Esophagus muscularis mucosa (tissue), 3 donors: ENCODE data around the gene TIGAR.

Experiments used
- POLR2AphosphoS5 ChIP-seq, 2 donors: sonication (generic); formaldehyde crosslinking; IDR thresholded peaks; one replicate each; pipeline ENCODE4 v1.6.1; 2017; ENCODE audit warnings: antibody characterized with exemption in 2 of 2
- TF ChIP-seq, protein P1 (sequence below), 3 experiments: fragments of 200-600 bp in 2 of 3; fragments of 450-650 bp in 1 of 3; sonication (generic) in 2 of 3; IDR thresholded peaks; one replicate each; pipeline ENCODE4 v1.5.1; 2017 to 2019; ENCODE audit warnings: antibody characterized with exemption in 3 of 3, mild to moderate bottlenecking in 2 of 3, moderate library complexity in 1 of 3

DNA sequence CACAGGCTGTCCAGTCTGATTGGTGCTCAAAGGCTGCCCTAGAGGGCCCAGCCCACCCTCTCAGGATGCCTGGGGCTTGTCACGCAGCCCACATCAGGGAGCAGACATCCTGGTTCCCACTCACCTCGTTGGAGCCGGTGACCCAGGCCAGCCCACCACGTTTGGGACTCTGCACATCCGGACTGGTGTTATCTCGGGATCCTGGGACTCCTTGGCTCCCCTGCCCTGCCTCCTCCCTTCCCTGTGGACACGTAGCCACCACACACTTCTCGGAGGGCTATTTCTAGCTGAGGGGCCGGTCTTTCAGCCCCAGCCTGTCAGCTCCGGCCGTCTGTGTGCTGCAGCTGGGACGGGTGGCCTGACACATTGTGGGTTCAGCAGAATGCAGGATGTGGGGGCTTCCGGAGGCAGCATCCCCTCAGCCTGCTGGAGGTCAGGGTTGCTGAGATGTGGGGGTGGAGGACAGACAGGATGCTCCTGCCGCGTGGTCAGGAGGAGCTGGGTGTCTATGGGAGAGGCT, 71.3 kb downstream of the TIGAR start:
- TF ChIP-seq, protein P1, sequence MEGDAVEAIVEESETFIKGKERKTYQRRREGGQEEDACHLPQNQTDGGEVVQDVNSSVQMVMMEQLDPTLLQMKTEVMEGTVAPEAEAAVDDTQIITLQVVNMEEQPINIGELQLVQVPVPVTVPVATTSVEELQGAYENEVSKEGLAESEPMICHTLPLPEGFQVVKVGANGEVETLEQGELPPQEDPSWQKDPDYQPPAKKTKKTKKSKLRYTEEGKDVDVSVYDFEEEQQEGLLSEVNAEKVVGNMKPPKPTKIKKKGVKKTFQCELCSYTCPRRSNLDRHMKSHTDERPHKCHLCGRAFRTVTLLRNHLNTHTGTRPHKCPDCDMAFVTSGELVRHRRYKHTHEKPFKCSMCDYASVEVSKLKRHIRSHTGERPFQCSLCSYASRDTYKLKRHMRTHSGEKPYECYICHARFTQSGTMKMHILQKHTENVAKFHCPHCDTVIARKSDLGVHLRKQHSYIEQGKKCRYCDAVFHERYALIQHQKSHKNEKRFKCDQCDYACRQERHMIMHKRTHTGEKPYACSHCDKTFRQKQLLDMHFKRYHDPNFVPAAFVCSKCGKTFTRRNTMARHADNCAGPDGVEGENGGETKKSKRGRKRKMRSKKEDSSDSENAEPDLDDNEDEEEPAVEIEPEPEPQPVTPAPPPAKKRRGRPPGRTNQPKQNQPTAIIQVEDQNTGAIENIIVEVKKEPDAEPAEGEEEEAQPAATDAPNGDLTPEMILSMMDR (IDR thresholded peaks at IDR 0.05): no peak
- TF ChIP-seq POLR2AphosphoS5 (IDR thresholded peaks at IDR 0.05): no peak
